GM18526 (cell line): ENCODE results near the gene TMEM191B.
"Not testable (repeated sequence)": the region's sequence is repeated elsewhere in the genome, so short reads cannot be mapped to it uniquely, and the experiment has no call there.

ENCODE experiments used
- POLR2A ChIP-seq: IDR thresholded peaks from 3 replicates; pipeline ENCODE4 v1.6.1; 2011; ENCODE audit not compliant: insufficient read length; ENCODE audit errors: extremely low read depth

The TMEM191B gene

GRCh38 chr22:18527752-18528596 is at the start of gene TMEM191B:
TMEM191B (plus strand) TSS chr22:18527802; CDS start chr22:18527981, 179 bp downstream.
- TF ChIP-seq POLR2A, result not testable (repeated sequence)

- TF ChIP-seq POLR2A, result not testable (repeated sequence)
Measured at GRCh38 chr22:18518061-18518460, 9.5 kb upstream of the TMEM191B start, which contains the start of gene GGTLC3. GGTLC3 (minus strand) TSS chr22:18518161; CDS start chr22:18517897, 264 bp downstream.
